Measurements from ENCODE around the gene TRMT2B.

DNA sequence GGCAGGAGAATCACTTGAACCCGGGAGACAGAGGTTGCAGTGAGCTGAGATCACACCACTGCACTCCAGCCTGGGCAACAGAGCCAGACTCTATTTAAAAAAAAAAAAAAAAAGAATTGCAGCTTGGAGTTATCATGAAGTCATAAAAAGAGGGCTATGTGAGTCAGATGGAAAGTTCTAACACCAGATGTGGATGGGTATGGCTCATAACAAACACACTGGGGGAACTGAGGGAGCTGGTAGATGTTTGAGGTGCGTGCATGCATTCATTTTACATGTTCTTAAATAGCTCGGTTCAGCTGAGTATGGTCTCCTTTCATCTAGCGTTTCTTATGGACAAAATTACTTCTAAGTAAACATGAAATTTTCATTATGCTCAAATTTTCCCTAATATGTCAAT is 11.7 kb downstream of the TRMT2B start:
- TF ChIP-seq STAT1 (conservative IDR thresholded peaks at IDR 0.05): no peak
- TF ChIP-seq JUNB (IDR thresholded peaks at IDR 0.05): peak; percentile 24; the same call in 1 of the 2 replicates
- TF ChIP-seq BMI1 (IDR thresholded peaks at IDR 0.05; ENCODE audit: borderline replicate concordance): no peak
- TF ChIP-seq KDM1A (IDR thresholded peaks at IDR 0.05; ENCODE audit: borderline replicate concordance): no peak
- no peak for TF ChIP-seq CTCF (IDR thresholded peaks at IDR 0.05 in 2 of 3, conservative IDR thresholded peaks at IDR 0.05 in 1 of 3; ENCODE audit: control insufficient read depth in 2 of 3, extremely low read depth in 1 of 3, insufficient read depth in 1 of 3, low read depth in 3 of 3, low read length in 3 of 3)
- TF ChIP-seq, protein P1, sequence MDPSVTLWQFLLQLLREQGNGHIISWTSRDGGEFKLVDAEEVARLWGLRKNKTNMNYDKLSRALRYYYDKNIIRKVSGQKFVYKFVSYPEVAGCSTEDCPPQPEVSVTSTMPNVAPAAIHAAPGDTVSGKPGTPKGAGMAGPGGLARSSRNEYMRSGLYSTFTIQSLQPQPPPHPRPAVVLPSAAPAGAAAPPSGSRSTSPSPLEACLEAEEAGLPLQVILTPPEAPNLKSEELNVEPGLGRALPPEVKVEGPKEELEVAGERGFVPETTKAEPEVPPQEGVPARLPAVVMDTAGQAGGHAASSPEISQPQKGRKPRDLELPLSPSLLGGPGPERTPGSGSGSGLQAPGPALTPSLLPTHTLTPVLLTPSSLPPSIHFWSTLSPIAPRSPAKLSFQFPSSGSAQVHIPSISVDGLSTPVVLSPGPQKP (IDR thresholded peaks at IDR 0.05; ENCODE audit: low read depth, low read length): no peak
- no peak for TF ChIP-seq POLR2A (IDR thresholded peaks at IDR 0.05; ENCODE audit: low read depth, low read length)
- TF ChIP-seq MEF2B (IDR thresholded peaks at IDR 0.05; ENCODE audit: partially characterized antibody, poor library complexity, severe bottlenecking): no peak
- TF ChIP-seq EP300 (IDR thresholded peaks at IDR 0.05; ENCODE audit: borderline replicate concordance in 1 of 2, control insufficient read depth in 1 of 2, low read depth in 2 of 2, low read length in 2 of 2): no peak
- TF ChIP-seq, protein P2, sequence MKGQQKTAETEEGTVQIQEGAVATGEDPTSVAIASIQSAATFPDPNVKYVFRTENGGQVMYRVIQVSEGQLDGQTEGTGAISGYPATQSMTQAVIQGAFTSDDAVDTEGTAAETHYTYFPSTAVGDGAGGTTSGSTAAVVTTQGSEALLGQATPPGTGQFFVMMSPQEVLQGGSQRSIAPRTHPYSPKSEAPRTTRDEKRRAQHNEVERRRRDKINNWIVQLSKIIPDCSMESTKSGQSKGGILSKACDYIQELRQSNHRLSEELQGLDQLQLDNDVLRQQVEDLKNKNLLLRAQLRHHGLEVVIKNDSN (IDR thresholded peaks at IDR 0.05; ENCODE audit: borderline replicate concordance, extremely low read length, insufficient read depth, low read depth, low read length): no peak
- no peak for TF ChIP-seq EZH2 (IDR thresholded peaks at IDR 0.05; ENCODE audit: borderline replicate concordance, control insufficient read depth, low read depth, low read length)

Data from GM12878 (cell line).